HepG2 (cell line): Measurements from ENCODE around the gene DIO1. TPM values are rescaled to one million over a fixed set of nuclear protein-coding genes. Genes with fewer than 3 reads are reported as not detected.

Experiments
- ASH2L ChIP-seq: fragments of 300-600, 200-600 bp; sonication (generic); IDR thresholded peaks from 2 replicates; pipeline ENCODE4 v1.7.0; 2017; ENCODE audit warnings: low read depth, mild to moderate bottlenecking, moderate library complexity, mixed read lengths, low read length; ENCODE audit not compliant: insufficient read length
- CREB1 ChIP-seq, 2 experiments: fragments of 450-650 bp in 1 of 2; IDR thresholded peaks; 2 replicates each; pipeline ENCODE4 v1.6.1; 2016 to 2017; ENCODE audit warnings: control low read depth in 1 of 2, mild to moderate bottlenecking in 1 of 2, missing compliant biosample characterization in 1 of 2, missing genetic modification characterization in 1 of 2
- HNF4A ChIP-seq: sonication (generic); formaldehyde crosslinking; IDR thresholded peaks from 2 replicates; pipeline ENCODE4 v1.4.0; 2020; ENCODE audit warnings: missing genetic modification reagents
- HOXA3 ChIP-seq: sonication (generic); formaldehyde crosslinking; IDR thresholded peaks from 2 replicates; pipeline ENCODE4 v1.5.0; 2020; ENCODE audit warnings: missing genetic modification reagents
- MLX ChIP-seq: IDR thresholded peaks from 2 replicates; pipeline ENCODE4 v1.6.1; 2016
- PPARG ChIP-seq: conservative IDR thresholded peaks from 2 replicates; pipeline ENCODE4 v1.6.1; 2016; ENCODE audit warnings: missing biosample characterization, missing genetic modification reagents
- RXRB ChIP-seq: IDR thresholded peaks from 2 replicates; pipeline ENCODE4 v1.6.1; 2016; ENCODE audit warnings: borderline replicate concordance, missing genetic modification reagents, missing compliant biosample characterization
- ZNF205 ChIP-seq: IDR thresholded peaks from 2 replicates; pipeline ENCODE4 v1.6.1; 2018; ENCODE audit warnings: missing biosample characterization, missing genetic modification reagents
- polyA plus RNA-seq, 8 experiments: library from polyadenylated mRNA; depleted of rRNA in 3 of 8; stranded (reverse) in 7 of 8; unstranded in 1 of 8; fragments of >200 nt; fragmentation: Illumina TruSeq in 4 of 8; extraction: Trizol in 4 of 8; gene quantifications; 2 replicates each; pipeline versions ENCODE4 v1.2.1 to v1.2.3, GENCODE V29; 2011 to 2016; ENCODE audit warnings: low read depth in 4 of 8, missing spikeins in 1 of 8, mixed read lengths in 1 of 8; ENCODE audit not compliant: insufficient read depth in 1 of 8
- total RNA-seq, 5 experiments: library from RNA; depleted of rRNA; stranded (reverse); fragments of >200 nt; fragmentation: Illumina TruSeq; extraction: Trizol; gene quantifications; 2 replicates each; pipeline ENCODE4 v1.2.3, GENCODE V29; 2016; ENCODE audit warnings: low read depth in 1 of 5
- TF ChIP-seq, protein P1 (sequence below), 2 experiments: sonication (generic) in 1 of 2; formaldehyde crosslinking in 1 of 2; IDR thresholded peaks; 2 replicates each; pipeline versions ENCODE4 v1.4.0 to v1.6.1; 2016 to 2020; ENCODE audit warnings: borderline replicate concordance in 1 of 2, low read depth in 1 of 2, mild to moderate bottlenecking in 1 of 2, missing genetic modification reagents in 1 of 2
- TF ChIP-seq, protein P2 (sequence below): sonication (generic); formaldehyde crosslinking; IDR thresholded peaks from 2 replicates; pipeline ENCODE4 v1.9.0; 2021; ENCODE audit warnings: missing genetic modification reagents, borderline replicate concordance
- TF ChIP-seq, protein P3 (sequence below): sonication (generic); formaldehyde crosslinking; IDR thresholded peaks from 2 replicates; pipeline ENCODE4 v1.4.0; 2020; ENCODE audit warnings: missing genetic modification reagents
- TF ChIP-seq, protein P4 (sequence below): sonication (generic); formaldehyde crosslinking; IDR thresholded peaks from 2 replicates; pipeline ENCODE4 v1.4.0; 2020; ENCODE audit warnings: missing genetic modification reagents
- TF ChIP-seq, protein P5 (sequence below): sonication (generic); formaldehyde crosslinking; conservative IDR thresholded peaks from 2 replicates; pipeline ENCODE4 v1.8.1; 2023; ENCODE audit warnings: missing genetic modification reagents

The DIO1 gene
- total and polyA plus RNA-seq, 2 of the 13 experiments (the other 11 are each of a cell fraction or from before 2014, with no cell fraction given) = 13.5 to 45.6 TPM

GRCh38 chr1:53899206-53899628, 5.2 kb downstream of the DIO1 start (continued):
- peak; percentile 91 for TF ChIP-seq HNF4A
- TF ChIP-seq, protein P1, sequence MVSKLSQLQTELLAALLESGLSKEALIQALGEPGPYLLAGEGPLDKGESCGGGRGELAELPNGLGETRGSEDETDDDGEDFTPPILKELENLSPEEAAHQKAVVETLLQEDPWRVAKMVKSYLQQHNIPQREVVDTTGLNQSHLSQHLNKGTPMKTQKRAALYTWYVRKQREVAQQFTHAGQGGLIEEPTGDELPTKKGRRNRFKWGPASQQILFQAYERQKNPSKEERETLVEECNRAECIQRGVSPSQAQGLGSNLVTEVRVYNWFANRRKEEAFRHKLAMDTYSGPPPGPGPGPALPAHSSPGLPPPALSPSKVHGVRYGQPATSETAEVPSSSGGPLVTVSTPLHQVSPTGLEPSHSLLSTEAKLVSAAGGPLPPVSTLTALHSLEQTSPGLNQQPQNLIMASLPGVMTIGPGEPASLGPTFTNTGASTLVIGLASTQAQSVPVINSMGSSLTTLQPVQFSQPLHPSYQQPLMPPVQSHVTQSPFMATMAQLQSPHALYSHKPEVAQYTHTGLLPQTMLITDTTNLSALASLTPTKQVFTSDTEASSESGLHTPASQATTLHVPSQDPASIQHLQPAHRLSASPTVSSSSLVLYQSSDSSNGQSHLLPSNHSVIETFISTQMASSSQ (IDR thresholded peaks at IDR 0.05; ENCODE audit: low read depth) = peak; percentile 22; the same call in 1 of the 2 replicates
- TF ChIP-seq, protein P1 (CRISPR knock-in tag; IDR thresholded peaks at IDR 0.05; ENCODE audit: borderline replicate concordance) = peak; percentile 37; the same call in 1 of the 2 replicates
- no peak for TF ChIP-seq CREB1 (IDR thresholded peaks at IDR 0.05)
- TF ChIP-seq CREB1 (CRISPR knock-in tag; IDR thresholded peaks at IDR 0.05) = peak; percentile 24; the same call in 1 of the 2 replicates
- TF ChIP-seq, protein P2, sequence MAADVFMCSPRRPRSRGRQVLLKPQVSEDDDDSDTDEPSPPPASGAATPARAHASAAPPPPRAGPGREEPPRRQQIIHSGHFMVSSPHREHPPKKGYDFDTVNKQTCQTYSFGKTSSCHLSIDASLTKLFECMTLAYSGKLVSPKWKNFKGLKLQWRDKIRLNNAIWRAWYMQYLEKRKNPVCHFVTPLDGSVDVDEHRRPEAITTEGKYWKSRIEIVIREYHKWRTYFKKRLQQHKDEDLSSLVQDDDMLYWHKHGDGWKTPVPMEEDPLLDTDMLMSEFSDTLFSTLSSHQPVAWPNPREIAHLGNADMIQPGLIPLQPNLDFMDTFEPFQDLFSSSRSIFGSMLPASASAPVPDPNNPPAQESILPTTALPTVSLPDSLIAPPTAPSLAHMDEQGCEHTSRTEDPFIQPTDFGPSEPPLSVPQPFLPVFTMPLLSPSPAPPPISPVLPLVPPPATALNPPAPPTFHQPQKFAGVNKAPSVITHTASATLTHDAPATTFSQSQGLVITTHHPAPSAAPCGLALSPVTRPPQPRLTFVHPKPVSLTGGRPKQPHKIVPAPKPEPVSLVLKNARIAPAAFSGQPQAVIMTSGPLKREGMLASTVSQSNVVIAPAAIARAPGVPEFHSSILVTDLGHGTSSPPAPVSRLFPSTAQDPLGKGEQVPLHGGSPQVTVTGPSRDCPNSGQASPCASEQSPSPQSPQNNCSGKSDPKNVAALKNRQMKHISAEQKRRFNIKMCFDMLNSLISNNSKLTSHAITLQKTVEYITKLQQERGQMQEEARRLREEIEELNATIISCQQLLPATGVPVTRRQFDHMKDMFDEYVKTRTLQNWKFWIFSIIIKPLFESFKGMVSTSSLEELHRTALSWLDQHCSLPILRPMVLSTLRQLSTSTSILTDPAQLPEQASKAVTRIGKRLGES = no peak
- TF ChIP-seq ASH2L = peak; percentile 61
- TF ChIP-seq PPARG (CRISPR knock-in tag) = peak; percentile 95
- TF ChIP-seq, protein P3, sequence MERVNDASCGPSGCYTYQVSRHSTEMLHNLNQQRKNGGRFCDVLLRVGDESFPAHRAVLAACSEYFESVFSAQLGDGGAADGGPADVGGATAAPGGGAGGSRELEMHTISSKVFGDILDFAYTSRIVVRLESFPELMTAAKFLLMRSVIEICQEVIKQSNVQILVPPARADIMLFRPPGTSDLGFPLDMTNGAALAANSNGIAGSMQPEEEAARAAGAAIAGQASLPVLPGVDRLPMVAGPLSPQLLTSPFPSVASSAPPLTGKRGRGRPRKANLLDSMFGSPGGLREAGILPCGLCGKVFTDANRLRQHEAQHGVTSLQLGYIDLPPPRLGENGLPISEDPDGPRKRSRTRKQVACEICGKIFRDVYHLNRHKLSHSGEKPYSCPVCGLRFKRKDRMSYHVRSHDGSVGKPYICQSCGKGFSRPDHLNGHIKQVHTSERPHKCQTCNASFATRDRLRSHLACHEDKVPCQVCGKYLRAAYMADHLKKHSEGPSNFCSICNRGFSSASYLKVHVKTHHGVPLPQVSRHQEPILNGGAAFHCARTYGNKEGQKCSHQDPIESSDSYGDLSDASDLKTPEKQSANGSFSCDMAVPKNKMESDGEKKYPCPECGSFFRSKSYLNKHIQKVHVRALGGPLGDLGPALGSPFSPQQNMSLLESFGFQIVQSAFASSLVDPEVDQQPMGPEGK = peak; percentile 70; the same call in 1 of the 2 replicates
- TF ChIP-seq, protein P4, sequence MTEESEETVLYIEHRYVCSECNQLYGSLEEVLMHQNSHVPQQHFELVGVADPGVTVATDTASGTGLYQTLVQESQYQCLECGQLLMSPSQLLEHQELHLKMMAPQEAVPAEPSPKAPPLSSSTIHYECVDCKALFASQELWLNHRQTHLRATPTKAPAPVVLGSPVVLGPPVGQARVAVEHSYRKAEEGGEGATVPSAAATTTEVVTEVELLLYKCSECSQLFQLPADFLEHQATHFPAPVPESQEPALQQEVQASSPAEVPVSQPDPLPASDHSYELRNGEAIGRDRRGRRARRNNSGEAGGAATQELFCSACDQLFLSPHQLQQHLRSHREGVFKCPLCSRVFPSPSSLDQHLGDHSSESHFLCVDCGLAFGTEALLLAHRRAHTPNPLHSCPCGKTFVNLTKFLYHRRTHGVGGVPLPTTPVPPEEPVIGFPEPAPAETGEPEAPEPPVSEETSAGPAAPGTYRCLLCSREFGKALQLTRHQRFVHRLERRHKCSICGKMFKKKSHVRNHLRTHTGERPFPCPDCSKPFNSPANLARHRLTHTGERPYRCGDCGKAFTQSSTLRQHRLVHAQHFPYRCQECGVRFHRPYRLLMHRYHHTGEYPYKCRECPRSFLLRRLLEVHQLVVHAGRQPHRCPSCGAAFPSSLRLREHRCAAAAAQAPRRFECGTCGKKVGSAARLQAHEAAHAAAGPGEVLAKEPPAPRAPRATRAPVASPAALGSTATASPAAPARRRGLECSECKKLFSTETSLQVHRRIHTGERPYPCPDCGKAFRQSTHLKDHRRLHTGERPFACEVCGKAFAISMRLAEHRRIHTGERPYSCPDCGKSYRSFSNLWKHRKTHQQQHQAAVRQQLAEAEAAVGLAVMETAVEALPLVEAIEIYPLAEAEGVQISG (CRISPR knock-in tag) = 0 out of 2 replicates have a peak, but pooled peaks have one; percentile 8
- TF ChIP-seq MLX (CRISPR knock-in tag) = 0 out of 2 replicates have a peak, but pooled peaks have one; percentile 18
- TF ChIP-seq, protein P5, sequence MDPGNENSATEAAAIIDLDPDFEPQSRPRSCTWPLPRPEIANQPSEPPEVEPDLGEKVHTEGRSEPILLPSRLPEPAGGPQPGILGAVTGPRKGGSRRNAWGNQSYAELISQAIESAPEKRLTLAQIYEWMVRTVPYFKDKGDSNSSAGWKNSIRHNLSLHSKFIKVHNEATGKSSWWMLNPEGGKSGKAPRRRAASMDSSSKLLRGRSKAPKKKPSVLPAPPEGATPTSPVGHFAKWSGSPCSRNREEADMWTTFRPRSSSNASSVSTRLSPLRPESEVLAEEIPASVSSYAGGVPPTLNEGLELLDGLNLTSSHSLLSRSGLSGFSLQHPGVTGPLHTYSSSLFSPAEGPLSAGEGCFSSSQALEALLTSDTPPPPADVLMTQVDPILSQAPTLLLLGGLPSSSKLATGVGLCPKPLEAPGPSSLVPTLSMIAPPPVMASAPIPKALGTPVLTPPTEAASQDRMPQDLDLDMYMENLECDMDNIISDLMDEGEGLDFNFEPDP (CRISPR knock-in tag) = no peak
- peak; percentile 82 for TF ChIP-seq RXRB (CRISPR knock-in tag)
- TF ChIP-seq ZNF205 (CRISPR knock-in tag) = peak; percentile 92
- peak; percentile 57 for TF ChIP-seq HOXA3 (CRISPR knock-in tag)
